IMR-90 (cell line): ENCODE measurements around the gene LECT2. TPM values are rescaled to one million over a fixed set of nuclear protein-coding genes. Genes with fewer than 3 reads are reported as not detected.

ENCODE experiments used
- ATAC-seq: fragments of 200-7000 bp; cut with Tn5 transposase; 2 replicates; pipeline ENCODE4 v1.9.1; 2020; ENCODE audit warnings: low read depth, mild to moderate bottlenecking, moderate library complexity
- BruUV-seq: library from RNA; stranded (reverse); fragments of 400-500 nt; replicated peaks from 2 replicates; lab custom pipeline; 2021; lab: Mats Ljungman, UMichigan
- CTCF ChIA-PET: fragments of 300-600 bp; formaldehyde crosslinking; extraction: SDS; loops from one replicate; lab custom pipeline; 2021; ENCODE audit warnings: antibody characterized with exemption; lab: Yijun Ruan, JAX
- POLR2A ChIA-PET: fragments of 300-600 bp; sonication (Branson Sonifier 250); formaldehyde crosslinking; loops from one replicate; lab custom pipeline; 2022; ENCODE audit warnings: antibody characterized with exemption; ENCODE audit not compliant: unreplicated experiment; lab: Charles Lee
- DNase-seq: peaks from one replicate; pipeline ENCODE4 v3.0.0; 2013
- H2AFZ ChIP-seq: replicated peaks from 2 replicates; pipeline ENCODE3; 2013; ENCODE audit warnings: low read length, mild to moderate bottlenecking; ENCODE audit not compliant: poor library complexity
- H2AK5ac ChIP-seq: 2 replicates; pipeline ENCODE4 v1.6.1; 2013; ENCODE audit warnings: low read depth, low read length, inconsistent platforms
- H2AK9ac ChIP-seq: replicated peaks from 2 replicates; pipeline ENCODE3; 2013; ENCODE audit warnings: mild to moderate bottlenecking, low read depth, low read length, moderate library complexity; ENCODE audit not compliant: poor library complexity
- H2BK120ac ChIP-seq: 2 replicates; pipeline ENCODE4 v1.6.1; 2013; ENCODE audit warnings: low read depth, low read length, inconsistent platforms
- H2BK15ac ChIP-seq: 3 replicates; pipeline ENCODE4 v1.6.1; 2013; ENCODE audit warnings: low read depth, low read length, inconsistent platforms
- H2BK20ac ChIP-seq: 2 replicates; pipeline ENCODE4 v1.6.1; 2013; ENCODE audit warnings: low read depth, mild to moderate bottlenecking, inconsistent platforms, low read length, moderate library complexity
- H2BK5ac ChIP-seq: 2 replicates; pipeline ENCODE4 v1.6.1; 2013; ENCODE audit warnings: mild to moderate bottlenecking, low read depth, low read length, inconsistent platforms; ENCODE audit not compliant: poor library complexity, severe bottlenecking
- H3K14ac ChIP-seq: replicated peaks from 2 replicates; pipeline ENCODE4 v1.6.1; 2013; ENCODE audit warnings: low read depth, low read length, inconsistent platforms
- H3K18ac ChIP-seq: 2 replicates; pipeline ENCODE4 v1.6.1; 2013; ENCODE audit warnings: low read depth, low read length, control low read depth
- H3K23ac ChIP-seq: 2 replicates; pipeline ENCODE4 v1.6.1; 2013; ENCODE audit warnings: low read depth, low read length, inconsistent platforms
- H3K27ac ChIP-seq: 2 replicates; pipeline ENCODE4 v1.5.1; 2013; ENCODE audit warnings: mild to moderate bottlenecking, control low read depth, low read length; ENCODE audit not compliant: insufficient read depth
- H3K27me3 ChIP-seq: 2 replicates; pipeline ENCODE4 v1.6.1; 2013; ENCODE audit warnings: low read length; ENCODE audit not compliant: control insufficient read depth, insufficient read depth
- H3K36me3 ChIP-seq: 2 replicates; pipeline ENCODE4 v1.6.1; 2013; ENCODE audit warnings: low read length, mixed read lengths; ENCODE audit not compliant: control insufficient read depth, insufficient read depth
- H3K4ac ChIP-seq: 2 replicates; pipeline ENCODE4 v1.6.1; 2013; ENCODE audit warnings: low read depth, low read length, inconsistent platforms
- H3K4me1 ChIP-seq: 2 replicates; pipeline ENCODE4 v1.6.1; 2013; ENCODE audit warnings: low read length, mixed read lengths; ENCODE audit not compliant: control insufficient read depth, insufficient read depth
- H3K4me2 ChIP-seq: 2 replicates; pipeline ENCODE4 v1.6.1; 2013; ENCODE audit warnings: low read depth, mild to moderate bottlenecking, control low read depth, low read length, moderate library complexity
- H3K4me3 ChIP-seq: 2 replicates; pipeline ENCODE4 v1.5.1; 2013; ENCODE audit warnings: low read depth, mild to moderate bottlenecking, control low read depth, low read length, moderate library complexity; ENCODE audit not compliant: insufficient read depth
- H3K56ac ChIP-seq: 2 replicates; pipeline ENCODE4 v1.6.1; 2013; ENCODE audit warnings: low read length, inconsistent platforms; ENCODE audit not compliant: insufficient read depth; ENCODE audit errors: extremely low read depth
- H3K79me1 ChIP-seq, 2 experiments: 2 replicates each; pipeline ENCODE4 v1.6.1; 2013; ENCODE audit warnings: low read length in 2 of 2, inconsistent platforms in 1 of 2, low read depth in 1 of 2
- H3K9ac ChIP-seq: 2 replicates; pipeline ENCODE4 v1.6.1; 2013; ENCODE audit warnings: low read depth, low read length, control low read depth
- H3K9me1 ChIP-seq: 2 replicates; pipeline ENCODE4 v1.6.1; 2013; ENCODE audit warnings: low read length, inconsistent platforms; ENCODE audit not compliant: insufficient read depth
- H3K9me3 ChIP-seq: 2 replicates; pipeline ENCODE4 v1.6.1; 2013; ENCODE audit warnings: low read length; ENCODE audit not compliant: control insufficient read depth, insufficient read depth
- H4K20me1 ChIP-seq: 2 replicates; pipeline ENCODE4 v1.6.1; 2013; ENCODE audit warnings: low read length, inconsistent platforms; ENCODE audit not compliant: insufficient read depth
- H4K5ac ChIP-seq: 2 replicates; pipeline ENCODE4 v1.6.1; 2013; ENCODE audit warnings: mild to moderate bottlenecking, low read depth, low read length, control low read depth
- H4K8ac ChIP-seq, 2 experiments: 2 replicates each; pipeline ENCODE4 v1.6.1; 2013; ENCODE audit warnings: low read depth in 2 of 2, low read length in 2 of 2, control low read depth in 1 of 2, inconsistent platforms in 1 of 2
- H4K91ac ChIP-seq: 2 replicates; pipeline ENCODE4 v1.6.1; 2013; ENCODE audit warnings: low read depth, low read length, inconsistent platforms; ENCODE audit not compliant: insufficient read depth
- BHLHE40 ChIP-seq: fragments of 150-350 bp; IDR thresholded peaks from 2 replicates; pipeline ENCODE4 v1.6.1; 2016; ENCODE audit warnings: mild to moderate bottlenecking, low read depth, low read length
- CEBPB ChIP-seq: IDR thresholded peaks from 2 replicates; pipeline ENCODE4 v1.6.1; 2012; ENCODE audit warnings: low read depth, low read length, improper control_type of control experiment
- CHD1 ChIP-seq: IDR thresholded peaks from 2 replicates; pipeline ENCODE4 v1.6.1; 2012; ENCODE audit warnings: low read depth, low read length, improper control_type of control experiment
- FOS ChIP-seq: fragments of 150-350 bp; IDR thresholded peaks from 2 replicates; pipeline ENCODE4 v1.6.1; 2016; ENCODE audit warnings: low read depth, low read length
- MAFK ChIP-seq: IDR thresholded peaks from 2 replicates; pipeline ENCODE4 v1.6.1; 2012; ENCODE audit warnings: low read depth, low read length, improper control_type of control experiment
- MAZ ChIP-seq: IDR thresholded peaks from 2 replicates; pipeline ENCODE4 v1.6.1; 2012; ENCODE audit warnings: low read depth, mild to moderate bottlenecking, low read length, improper control_type of control experiment, moderate library complexity, borderline replicate concordance
- MXI1 ChIP-seq: IDR thresholded peaks from 2 replicates; pipeline ENCODE4 v1.6.1; 2012; ENCODE audit warnings: low read depth, mild to moderate bottlenecking, low read length, moderate library complexity, borderline replicate concordance
- NFE2L2 ChIP-seq: fragments of 150-350 bp; IDR thresholded peaks from 2 replicates; pipeline ENCODE4 v1.6.1; 2016; ENCODE audit warnings: low read depth, mild to moderate bottlenecking, low read length
- POLR2A ChIP-seq: IDR thresholded peaks from 2 replicates; pipeline ENCODE4 v1.6.1; 2012; ENCODE audit warnings: mild to moderate bottlenecking, low read depth, low read length
- RAD21 ChIP-seq: IDR thresholded peaks from 2 replicates; pipeline ENCODE4 v1.6.1; 2012; ENCODE audit warnings: low read length, improper control_type of control experiment
- RCOR1 ChIP-seq: IDR thresholded peaks from 2 replicates; pipeline ENCODE4 v1.6.1; 2012; ENCODE audit warnings: mild to moderate bottlenecking, low read length, improper control_type of control experiment; ENCODE audit not compliant: insufficient replicate concordance
- RFX5 ChIP-seq: IDR thresholded peaks from 2 replicates; pipeline ENCODE4 v1.8.0; 2012; ENCODE audit warnings: low read depth, mild to moderate bottlenecking, low read length, moderate library complexity
- SMC3 ChIP-seq: fragments of 150-350 bp; IDR thresholded peaks from 2 replicates; pipeline ENCODE4 v1.6.1; 2016; ENCODE audit warnings: low read depth, mild to moderate bottlenecking, antibody characterized with exemption, low read length, moderate library complexity
- WGBS, 2 experiments: methylation state at CpG; one replicate each; pipeline versions ENCODE4 v1.1.5 to v1.1.7; 2013; ENCODE audit warnings: missing lambda C conversion rate in 2 of 2; ENCODE audit not compliant: insufficient read length in 1 of 2; ENCODE audit errors: extremely low coverage in 2 of 2; 5-methylcytosine and 5-hydroxymethylcytosine counted together
- dilution Hi-C: fragments of 300-500 bp; cut with HindIII; formaldehyde crosslinking; loops from one replicate; pipeline ENCODE4 v1.14.3; 2018; ENCODE audit warnings: low sequenced_read_pairs; ENCODE audit not compliant: unreplicated experiment
- in situ Hi-C: fragments of 300-500 bp; cut with MboI; formaldehyde crosslinking; loops from 3 replicates; pipeline ENCODE4 v1.14.3; 2019; ENCODE audit warnings: low sequenced_read_pairs, inconsistent platforms, mixed read lengths
- intact Hi-C: fragments of 100-400 bp; cut with micrococcal nuclease; formaldehyde crosslinking; loops from 2 replicates; pipeline ENCODE4 v1.10.0; 2022
- polyA plus RNA-seq, 3 experiments: library from polyadenylated mRNA; depleted of rRNA; stranded (reverse); fragments of >200 nt; gene quantifications; 2 replicates each; pipeline ENCODE4 v1.2.3, GENCODE V29; 2012; ENCODE audit warnings: low replicate concordance in 1 of 3
- total RNA-seq: library from RNA; depleted of rRNA; stranded (reverse); fragments of >200 nt; gene quantifications from 2 replicates; pipeline ENCODE4 v1.2.3, GENCODE V29; 2012
- TF ChIP-seq, protein P1 (sequence below): fragments of 150-350 bp; IDR thresholded peaks from 2 replicates; pipeline ENCODE4 v1.6.1; 2017; ENCODE audit warnings: mild to moderate bottlenecking, antibody characterized with exemption, low read length, low read depth
- TF ChIP-seq, protein P2 (sequence below): fragments of 150-350 bp; IDR thresholded peaks from 2 replicates; pipeline ENCODE4 v1.6.1; 2016; ENCODE audit warnings: low read depth, mild to moderate bottlenecking, low read length, moderate library complexity, borderline replicate concordance
- TF ChIP-seq, protein P3 (sequence below): conservative IDR thresholded peaks from 2 replicates; pipeline ENCODE4 v1.5.1; 2012; ENCODE audit warnings: mild to moderate bottlenecking, low read depth, low read length, improper control_type of control experiment

The LECT2 gene
- total and polyA plus RNA-seq, 2 of the 4 experiments (the other 2 are of a cell fraction), result not detected

DNA sequence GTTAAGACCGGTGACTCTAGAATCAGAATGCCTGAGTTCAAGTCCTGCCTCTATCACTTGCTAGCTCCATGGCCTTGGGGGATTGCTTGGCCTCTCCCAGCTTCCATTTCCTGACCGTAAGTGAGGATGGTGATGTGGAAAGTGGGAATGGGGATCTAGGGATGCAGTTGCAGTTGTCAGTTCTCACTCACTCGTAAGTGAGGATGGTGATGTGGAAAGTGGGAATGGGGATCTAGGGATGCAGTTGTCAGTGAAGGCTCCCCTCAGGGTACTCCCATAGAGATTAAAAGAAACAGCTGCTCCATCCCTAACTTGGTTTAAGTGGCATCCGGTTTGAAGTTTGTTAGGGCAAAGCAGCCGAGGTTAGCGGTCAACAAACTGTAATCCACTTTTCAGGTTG, 56.1 kb downstream of the LECT2 start:
- Histone ChIP-seq H4K8ac (no peak overlapping the region), H3K79me1 (no peaks in the 10 kb centered on the region), H3K9me1 (no peaks in the 10 kb centered on the region), H2AFZ (no peak overlapping the region), H3K14ac (no peak overlapping the region), H2AK5ac (no peak overlapping the region), H3K4ac (no peak overlapping the region), H2BK5ac (no peak overlapping the region), H3K4me3 (no peak overlapping the region), H2BK20ac (no peak overlapping the region), H2BK15ac (no peak overlapping the region), H4K91ac (no peak overlapping the region), H3K23ac (no peak overlapping the region), H3K18ac (no peak overlapping the region), H4K20me1 (no peaks in the 10 kb centered on the region), H2BK120ac (no peak overlapping the region), H3K9ac (no peak overlapping the region), H3K56ac (no peak overlapping the region; the same call in 1 of the 2 replicates), H3K27me3 (peaks cover 44% of the 10 kb centered on the region), H4K5ac (no peak overlapping the region), H3K27ac (no peak overlapping the region), H2AK9ac (no peak overlapping the region), H3K4me1 (no peaks in the 10 kb centered on the region), H3K36me3 (no peaks in the 10 kb centered on the region), H3K4me2 (no peak overlapping the region), H3K9me3 (peaks cover 2% of the 10 kb centered on the region; the same call in 1 of the 2 replicates)
- 100% methylated on average over 1 of the region's 6 CpGs; no CpG with 5 or more reads in 1 of the 2 experiments for whole genome bisulfite sequencing, 2 experiments
- ChIA-PET CTCF (interaction anchor here (1.4 kb wide), 1 partner anchor 10 kb away, joined by 3 read pairs; no protein-coding TSS in a partner anchor), POLR2A (no interaction called here)
- in situ Hi-C loops, result no loop called here
- BruUV-seq, result no TSS peak
- dilution Hi-C loops, result no loop called here
- no peak for TF ChIP-seq BHLHE40
- TF ChIP-seq NFE2L2, result no peak
- no peak for TF ChIP-seq MAFK
- no peak for TF ChIP-seq SMC3
- TF ChIP-seq MAZ, result no peak
- TF ChIP-seq RFX5, result no peak
- no peak for TF ChIP-seq RAD21
- TF ChIP-seq FOS, result no peak
- no peak for TF ChIP-seq MXI1
- TF ChIP-seq CEBPB, result no peak
- TF ChIP-seq, protein P1, sequence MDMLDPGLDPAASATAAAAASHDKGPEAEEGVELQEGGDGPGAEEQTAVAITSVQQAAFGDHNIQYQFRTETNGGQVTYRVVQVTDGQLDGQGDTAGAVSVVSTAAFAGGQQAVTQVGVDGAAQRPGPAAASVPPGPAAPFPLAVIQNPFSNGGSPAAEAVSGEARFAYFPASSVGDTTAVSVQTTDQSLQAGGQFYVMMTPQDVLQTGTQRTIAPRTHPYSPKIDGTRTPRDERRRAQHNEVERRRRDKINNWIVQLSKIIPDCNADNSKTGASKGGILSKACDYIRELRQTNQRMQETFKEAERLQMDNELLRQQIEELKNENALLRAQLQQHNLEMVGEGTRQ, result no peak
- TF ChIP-seq CHD1, result no peak
- TF ChIP-seq, protein P2, sequence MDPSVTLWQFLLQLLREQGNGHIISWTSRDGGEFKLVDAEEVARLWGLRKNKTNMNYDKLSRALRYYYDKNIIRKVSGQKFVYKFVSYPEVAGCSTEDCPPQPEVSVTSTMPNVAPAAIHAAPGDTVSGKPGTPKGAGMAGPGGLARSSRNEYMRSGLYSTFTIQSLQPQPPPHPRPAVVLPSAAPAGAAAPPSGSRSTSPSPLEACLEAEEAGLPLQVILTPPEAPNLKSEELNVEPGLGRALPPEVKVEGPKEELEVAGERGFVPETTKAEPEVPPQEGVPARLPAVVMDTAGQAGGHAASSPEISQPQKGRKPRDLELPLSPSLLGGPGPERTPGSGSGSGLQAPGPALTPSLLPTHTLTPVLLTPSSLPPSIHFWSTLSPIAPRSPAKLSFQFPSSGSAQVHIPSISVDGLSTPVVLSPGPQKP, result no peak
- TF ChIP-seq, protein P3, sequence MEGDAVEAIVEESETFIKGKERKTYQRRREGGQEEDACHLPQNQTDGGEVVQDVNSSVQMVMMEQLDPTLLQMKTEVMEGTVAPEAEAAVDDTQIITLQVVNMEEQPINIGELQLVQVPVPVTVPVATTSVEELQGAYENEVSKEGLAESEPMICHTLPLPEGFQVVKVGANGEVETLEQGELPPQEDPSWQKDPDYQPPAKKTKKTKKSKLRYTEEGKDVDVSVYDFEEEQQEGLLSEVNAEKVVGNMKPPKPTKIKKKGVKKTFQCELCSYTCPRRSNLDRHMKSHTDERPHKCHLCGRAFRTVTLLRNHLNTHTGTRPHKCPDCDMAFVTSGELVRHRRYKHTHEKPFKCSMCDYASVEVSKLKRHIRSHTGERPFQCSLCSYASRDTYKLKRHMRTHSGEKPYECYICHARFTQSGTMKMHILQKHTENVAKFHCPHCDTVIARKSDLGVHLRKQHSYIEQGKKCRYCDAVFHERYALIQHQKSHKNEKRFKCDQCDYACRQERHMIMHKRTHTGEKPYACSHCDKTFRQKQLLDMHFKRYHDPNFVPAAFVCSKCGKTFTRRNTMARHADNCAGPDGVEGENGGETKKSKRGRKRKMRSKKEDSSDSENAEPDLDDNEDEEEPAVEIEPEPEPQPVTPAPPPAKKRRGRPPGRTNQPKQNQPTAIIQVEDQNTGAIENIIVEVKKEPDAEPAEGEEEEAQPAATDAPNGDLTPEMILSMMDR, result no peak
- TF ChIP-seq POLR2A, result no peak
- TF ChIP-seq RCOR1, result no peak
- DNase-seq (no peak), ATAC-seq (no peak)
- intact Hi-C loops, result loop anchor here (5.0 kb wide), 1 partner anchor 34 kb away; no protein-coding TSS in a partner anchor
